ENCODE data around the gene KRTCAP2.

KRTCAP2 gene

DNA sequence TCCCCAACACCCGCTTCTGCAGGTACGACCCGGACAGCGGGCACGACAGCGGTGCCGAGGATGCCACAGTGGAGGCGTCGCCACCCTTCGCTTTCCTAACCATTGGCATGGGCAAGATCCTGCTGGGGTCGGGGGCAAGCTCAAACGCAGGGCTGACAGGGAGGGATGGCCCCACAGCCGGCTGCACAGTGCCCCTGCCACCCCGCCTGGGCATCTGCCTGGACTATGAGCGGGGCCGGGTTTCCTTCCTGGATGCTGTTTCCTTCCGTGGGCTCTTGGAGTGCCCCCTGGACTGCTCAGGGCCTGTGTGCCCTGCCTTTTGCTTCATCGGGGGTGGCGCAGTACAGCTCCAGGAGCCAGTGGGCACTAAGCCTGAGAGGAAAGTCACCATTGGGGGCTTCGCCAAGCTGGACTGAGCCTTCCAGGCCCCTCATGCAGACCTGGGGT is 10.7 kb upstream of the KRTCAP2 start:
- no peak for DNase-seq (ENCODE audit: low read depth)

DNA sequence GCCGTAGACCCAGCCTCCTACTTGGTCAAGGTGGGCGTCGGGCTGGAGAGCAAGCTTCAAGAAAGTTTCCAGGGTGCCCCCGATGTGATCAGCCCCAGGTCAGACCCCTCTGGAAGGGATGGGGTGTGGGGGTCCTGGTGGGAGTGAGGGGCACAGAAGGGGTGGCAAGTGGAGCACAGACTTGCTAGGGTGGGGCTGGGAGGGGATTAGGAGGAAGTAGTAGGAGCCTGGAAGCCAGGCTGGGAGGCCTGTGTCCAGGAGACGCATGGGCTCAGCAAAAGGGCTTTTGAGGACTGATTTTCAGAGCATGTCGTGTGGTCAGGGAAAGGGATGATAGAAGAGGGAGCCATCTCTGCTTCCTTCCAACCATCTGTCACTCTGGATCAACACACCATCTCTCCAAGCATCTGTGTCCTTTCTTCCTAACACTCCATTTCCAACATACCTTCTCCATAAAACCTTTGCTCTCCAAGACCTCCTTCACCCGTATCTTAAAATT is 9.0 kb upstream of the KRTCAP2 start:
- no peak for DNase-seq (ENCODE audit: low read depth)

DNA sequence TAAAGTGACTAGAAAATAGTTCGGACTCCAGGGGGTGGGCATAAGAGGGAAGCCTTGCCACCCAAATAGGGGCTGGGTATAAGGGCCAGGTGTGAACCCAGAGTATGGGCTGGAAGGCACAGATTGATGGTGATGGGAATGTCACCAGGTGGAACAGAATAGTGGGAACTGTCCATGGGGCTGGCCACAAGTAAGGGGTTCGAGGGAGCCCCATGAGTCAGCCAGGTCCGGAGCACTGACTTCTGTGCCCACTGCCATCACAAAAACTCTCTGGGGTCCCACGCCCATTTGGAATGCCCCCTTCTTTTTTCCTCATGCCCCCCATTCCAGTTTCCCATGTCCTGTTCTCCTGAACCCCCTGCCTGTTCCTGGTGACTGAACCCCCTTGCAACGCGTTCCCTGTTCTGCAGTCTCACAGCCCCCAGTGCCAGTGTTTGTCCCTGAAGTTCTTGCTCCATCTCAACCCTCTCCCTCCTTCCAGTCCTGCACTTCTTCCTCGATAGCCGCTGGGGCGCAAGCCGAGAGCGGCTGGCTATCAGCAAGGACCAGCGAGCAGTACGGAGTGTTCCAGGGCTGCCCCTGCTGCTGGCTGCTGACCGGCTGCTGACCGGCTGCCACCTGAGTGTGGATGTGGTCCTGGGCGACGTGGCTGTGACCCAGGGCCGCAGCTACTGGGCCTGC is 8.4 kb upstream of the KRTCAP2 start:
- no peak for DNase-seq (ENCODE audit: low read depth)

DNA sequence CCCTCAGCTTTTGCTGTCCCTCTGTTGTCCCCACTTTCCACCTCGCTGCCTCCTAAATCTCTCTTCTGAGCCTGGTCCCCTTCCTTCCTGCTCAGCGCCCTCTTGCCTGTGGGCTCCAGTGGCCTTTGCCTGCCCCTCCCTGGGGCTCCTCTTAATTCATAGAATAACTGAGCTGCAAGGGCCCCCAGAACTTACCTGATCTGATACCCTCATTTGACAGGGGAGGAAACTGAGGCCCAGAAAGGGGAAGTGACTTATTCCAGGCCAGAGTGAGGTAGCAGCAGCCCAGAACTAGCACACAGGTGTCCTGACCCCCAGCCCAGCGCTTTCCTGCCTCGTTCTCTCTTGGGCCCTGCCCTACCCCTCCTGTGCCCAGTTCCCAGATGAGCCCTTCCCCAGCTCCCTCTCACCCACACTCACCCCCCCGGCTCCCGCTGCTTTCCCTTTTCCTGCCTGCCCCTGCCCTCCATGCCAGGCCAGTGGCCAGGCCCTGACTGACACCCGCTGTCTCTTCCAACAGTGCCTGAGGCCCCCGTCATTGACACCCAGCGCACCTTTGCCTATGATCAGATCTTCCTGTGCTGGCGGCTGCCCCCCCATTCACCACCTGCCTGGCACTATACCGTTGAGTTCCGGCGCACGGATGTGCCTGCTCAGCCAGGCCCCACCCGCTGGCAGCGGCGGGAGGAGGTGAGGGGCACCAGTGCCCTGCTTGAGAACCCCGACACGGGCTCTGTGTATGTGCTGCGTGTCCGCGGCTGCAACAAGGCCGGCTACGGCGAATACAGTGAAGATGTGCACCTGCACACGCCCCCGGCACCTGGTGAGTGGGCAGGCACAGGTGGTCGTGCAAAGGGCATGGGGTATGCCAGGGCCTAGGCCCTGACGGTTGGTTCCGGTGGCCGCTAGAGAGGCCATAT is 6.3 kb upstream of the KRTCAP2 start:
- no peak for DNase-seq (ENCODE audit: low read depth)

DNA sequence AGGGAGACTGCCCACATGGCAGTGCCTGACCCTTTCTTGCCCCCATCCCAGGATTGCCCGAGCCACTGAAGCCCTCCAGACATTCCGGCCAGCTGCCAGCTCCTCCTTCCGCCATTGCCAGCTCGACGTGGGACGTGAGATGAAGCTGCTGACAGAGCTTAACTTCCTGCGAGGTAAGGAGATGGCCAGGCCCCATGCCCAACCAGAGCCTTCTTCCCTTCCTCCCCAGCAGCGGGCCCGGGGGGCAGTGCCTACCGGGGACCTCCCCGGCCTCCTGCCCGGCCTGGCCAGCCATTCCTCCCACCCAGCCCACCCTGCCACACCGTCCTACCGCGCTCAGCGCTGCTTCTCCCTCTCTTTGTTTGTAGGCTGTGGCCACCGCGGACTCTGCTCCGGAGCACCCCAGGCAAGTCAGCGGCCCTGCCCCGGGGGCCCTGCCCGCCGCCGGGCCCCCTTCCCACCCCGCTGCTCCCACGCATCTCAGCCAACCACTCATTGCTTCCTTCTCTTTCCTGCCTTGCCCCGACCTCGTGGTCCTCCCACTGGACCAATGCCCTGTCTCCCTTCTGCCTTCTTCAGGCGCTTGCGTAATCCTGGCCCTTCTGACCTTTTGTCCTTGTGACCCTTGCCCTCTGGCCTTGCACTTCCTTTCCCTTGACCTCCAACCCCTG is 5.5 kb upstream of the KRTCAP2 start:
- DNase-seq (ENCODE audit: low read depth), result no peak

DNA sequence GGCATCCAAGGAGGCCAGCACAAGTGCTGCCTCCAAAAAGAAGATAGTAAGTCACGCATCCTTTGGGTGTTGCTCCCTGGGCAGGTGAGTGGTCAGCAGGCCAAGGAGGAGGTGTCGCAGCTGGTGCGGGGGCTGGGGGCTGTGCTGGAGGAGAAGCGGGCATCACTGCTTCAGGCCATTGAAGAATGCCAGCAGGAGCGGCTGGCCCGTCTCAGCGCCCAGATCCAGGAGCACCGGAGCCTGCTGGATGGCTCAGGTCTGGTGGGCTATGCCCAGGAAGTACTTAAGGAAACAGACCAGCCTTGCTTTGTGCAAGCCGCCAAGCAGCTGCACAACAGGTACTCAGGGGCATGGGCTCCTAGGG is 4.8 kb upstream of the KRTCAP2 start:
- no peak for DNase-seq (ENCODE audit: low read depth)

DNA sequence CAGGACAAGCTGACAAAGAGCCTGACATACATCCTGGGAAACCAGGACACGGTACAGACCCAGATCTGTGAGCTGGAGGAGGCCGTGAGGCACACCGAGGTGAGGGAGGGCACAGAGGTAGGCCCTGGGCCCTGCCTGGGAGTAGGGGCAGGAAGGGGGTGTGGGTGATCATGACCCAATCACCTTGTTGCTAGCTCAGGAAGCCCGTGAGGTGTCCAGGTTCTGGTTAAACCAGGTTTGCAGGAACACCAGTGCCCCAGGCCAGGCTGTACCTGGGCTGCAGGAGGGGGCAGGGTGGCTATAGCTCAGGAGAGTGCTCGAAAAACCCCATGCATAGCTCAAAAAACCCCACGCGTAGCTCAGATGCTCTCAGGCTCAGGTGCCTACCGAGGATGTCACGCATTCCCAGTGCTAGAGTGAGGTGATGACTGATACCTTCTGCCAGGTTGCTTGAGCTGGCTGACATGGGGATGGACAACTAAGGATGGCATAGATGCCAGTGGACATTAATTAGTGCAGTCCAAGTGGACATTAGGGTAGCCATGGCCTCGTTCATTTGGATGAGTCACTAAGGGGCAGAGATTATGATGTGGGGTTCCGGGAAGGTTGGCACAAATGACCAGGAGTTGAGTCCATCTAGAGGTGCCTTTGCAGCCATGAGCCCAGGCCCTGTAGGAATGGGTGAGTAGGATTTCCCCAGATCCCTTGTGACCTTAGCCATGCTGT is 4.3 kb upstream of the KRTCAP2 start:
- no peak for DNase-seq (ENCODE audit: low read depth)

DNA sequence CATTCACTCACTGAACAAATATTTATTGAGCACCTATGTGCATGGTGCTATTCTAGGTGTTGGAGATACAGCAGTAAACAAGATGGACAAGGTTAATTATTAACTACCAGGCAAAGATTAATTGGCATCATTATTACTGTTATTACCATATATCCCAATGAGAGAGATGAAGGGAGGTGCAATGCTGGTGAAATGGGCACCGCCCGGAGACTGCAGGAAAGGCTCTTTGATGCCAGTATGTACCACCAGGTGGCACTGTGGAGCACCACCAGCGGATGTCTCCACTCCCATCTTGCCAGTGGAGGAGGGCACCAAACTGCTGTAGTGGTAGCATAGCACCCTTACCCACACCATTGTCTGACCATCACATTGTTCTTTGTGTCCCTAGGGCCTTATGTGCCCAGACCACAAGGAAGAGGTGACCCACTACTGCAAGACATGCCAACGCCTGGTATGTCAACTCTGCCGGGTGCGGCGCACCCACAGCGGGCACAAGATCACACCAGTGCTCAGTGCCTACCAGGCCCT is 3.5 kb upstream of the KRTCAP2 start:
- DNase-seq (ENCODE audit: low read depth), result peak; percentile 80

DNA sequence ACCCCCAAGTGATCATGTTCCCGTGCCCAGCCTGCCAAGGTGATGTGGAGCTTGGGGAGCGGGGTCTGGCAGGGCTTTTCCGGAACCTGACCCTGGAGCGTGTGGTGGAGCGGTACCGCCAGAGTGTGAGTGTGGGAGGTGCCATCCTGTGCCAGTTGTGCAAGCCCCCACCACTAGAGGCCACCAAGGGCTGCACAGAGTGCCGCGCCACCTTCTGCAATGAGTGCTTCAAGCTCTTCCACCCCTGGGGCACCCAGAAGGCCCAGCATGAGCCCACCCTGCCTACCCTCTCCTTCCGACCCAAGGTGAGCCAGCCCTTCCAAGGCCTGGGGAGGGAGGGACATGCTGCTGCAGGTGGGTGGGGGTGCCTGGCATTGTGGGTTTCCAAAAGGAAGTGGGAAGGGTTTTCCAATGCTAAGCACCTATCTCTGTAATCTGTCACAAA is 2.8 kb upstream of the KRTCAP2 start:
- DNase-seq (ENCODE audit: low read depth), result no peak

DNA sequence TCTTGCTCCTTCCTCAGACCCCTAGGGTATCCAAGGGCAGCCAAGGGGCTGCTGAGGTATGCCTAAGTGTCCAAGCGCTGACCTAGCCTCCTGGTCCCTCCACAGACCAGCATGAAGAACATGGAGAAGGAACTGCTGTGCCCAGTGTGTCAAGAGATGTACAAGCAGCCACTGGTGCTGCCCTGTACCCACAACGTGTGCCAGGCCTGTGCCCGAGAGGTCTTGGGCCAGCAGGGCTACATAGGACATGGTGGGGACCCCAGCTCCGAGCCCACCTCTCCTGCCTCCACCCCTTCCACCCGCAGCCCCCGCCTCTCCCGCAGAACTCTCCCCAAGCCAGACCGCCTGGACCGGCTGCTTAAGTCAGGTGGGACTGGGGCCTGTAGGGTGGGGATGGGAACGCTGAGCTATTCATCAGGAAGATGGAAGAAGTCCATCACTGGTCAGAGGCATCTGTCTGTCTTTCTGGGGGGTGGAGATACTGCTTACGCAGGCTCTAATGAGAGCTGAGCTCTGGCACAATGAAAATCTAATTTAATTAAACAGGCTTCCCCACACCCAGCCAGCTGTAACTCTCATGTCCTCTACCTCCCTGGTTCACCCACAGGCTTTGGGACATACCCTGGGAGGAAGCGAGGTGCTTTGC is 2.3 kb upstream of the KRTCAP2 start:
- DNase-seq (ENCODE audit: low read depth), result no peak

DNA sequence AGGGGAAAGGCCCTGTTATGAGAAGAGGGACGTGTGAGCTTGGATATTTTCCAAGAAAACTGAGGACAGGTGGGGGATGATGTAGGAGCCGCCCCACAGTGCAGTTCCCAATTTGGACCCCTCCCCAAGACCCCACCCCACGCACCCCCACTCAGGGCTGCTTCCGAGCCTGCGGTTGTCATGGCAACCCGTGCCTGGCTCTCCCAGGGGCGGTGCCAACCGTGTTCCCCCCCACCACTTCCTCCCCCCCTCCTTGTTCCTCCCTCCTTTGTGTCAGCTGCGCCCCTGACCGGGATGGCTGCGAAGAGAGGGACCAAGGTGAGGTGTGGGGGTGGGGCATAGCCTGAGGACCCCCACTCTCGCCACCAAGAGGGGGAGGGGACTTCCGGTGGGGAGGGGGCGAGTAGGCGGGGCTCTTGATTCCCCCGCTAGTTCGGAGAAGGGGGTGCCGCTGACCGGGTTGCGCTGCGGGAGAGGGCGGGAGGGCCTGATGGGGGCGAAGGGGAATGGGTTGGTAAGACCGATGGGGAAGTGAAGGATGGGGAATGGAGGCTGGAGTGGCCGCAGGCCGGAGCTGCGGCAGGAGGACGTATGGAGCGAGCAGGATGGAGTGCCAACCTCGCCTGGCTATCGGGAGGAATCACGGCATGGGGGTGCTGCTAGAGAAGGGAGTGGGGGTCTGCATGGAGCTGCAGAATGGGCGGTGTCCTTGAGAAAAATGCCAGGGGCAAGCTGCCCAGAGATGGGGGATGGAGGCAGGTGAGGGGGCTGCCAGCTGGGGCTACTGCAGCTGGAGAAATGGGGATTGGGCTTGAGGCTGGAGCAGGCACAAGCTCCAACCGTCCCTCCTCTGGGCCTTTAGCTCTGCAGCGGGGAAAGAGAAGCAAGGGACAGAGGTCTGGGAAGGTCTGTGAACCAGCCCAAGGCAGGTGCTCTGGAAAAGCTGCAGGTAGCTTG is 1.5 kb upstream of the KRTCAP2 start:
- peak; percentile 46 for DNase-seq (ENCODE audit: low read depth)

DNA sequence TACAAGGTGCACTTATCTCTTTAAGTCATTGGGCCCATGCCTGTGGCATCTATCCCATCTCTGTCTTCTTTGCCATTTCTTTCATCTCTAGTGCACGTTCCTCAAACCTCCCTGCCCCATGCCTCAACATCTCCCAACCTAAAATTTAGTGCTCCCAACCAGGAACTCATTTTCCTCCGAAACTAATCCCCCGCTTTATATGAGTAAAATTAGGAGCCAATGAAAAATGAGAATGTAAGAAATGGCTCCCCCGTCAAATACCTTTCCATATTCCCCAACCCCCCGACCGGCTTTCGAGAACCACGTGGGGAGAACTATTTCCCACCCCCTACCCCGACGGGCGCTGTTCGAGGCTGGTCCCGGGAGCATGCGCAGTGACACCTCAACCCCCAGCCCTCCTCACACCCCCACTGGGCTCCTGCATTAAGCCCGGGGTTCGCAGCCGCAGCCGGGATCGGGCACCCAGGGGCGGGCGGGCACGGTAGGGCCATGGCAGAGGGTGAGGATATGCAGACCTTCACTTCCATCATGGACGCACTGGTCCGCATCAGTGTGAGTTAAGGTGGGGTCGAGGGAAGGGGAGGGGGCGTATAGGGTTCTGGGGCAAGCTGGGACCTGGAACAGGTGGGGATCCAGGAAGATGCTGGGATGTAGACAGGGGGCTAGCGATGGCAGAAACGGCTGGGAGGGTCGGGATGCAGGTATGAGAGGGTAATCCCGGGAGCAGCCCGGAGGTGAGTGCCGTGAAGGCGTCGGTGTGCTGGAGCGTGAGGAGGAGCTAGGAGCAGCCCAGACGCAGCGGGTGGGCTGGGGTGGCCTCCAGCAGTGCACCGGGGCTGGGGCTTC is 597 bp upstream of the KRTCAP2 start, which contains the start of gene TRIM46:
TRIM46 (plus strand) TSS at position 372 of the 846 bp plus-strand sequence; CDS start at position 490, 118 bp downstream.
- DNase-seq (ENCODE audit: low read depth), result peak; percentile 63

DNA sequence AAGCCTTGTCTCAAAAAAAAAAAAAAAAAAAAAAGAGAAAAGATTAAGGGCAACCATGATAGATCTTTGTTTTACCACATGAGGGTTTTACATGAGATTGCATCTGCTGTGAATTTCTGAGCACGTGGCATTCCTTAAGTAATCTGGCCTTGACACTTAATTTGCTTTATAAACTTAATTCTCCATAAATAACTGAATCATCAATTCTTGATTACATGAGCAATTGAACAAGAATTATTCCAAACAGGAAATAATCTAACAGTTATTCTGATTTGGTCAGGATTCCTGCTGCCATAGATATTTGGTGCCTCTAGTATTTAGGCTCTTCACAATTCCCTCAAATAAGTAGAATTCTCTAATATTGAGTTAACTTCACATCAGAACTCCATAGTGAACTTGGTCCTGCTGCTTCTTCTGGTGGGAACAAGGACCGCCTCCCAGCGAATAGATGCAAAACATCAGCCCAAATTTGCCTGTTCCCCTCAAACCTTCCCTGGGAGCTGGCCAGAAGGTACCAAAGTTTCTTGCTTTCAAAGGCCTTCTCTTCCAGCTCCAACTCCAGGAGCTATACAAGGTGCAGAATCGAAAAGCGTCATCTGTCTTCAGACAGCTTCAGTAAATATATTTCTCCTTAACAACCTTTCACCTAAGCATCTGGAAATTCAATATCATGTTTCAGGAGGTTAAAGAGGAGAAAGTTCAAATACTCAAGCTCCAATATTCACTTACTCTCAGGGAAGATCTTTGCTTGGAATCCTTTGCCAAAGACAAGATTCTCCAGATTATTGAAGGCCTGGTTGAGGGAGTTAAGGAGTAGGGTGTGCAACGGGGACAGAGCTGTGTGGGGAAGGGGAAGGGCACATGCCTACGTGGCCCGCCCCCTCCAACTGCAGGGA is 1.0 kb downstream of the KRTCAP2 start:
- DNase-seq (ENCODE audit: low read depth), result no peak

DNA sequence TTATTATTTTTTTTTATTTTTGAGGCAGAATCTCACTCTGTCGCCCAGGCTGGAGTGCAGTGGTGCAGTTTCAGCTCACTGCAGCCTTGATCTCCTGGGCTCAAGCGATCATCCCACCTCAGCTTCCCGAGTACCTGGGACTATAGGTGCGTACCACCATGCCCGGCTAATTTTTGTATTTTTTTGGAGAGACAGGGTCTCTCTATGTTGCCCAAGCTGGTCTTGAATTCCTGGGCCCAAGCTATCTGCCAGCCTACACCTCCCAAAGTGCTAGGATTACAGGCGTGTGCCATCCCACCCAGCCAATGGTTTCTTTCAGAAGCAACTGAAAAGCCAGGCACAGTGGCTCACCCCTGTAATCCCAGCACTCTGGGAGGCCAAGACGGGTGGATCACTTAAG is 2.3 kb downstream of the KRTCAP2 start:
- DNase-seq (ENCODE audit: low read depth), result no peak

DNA sequence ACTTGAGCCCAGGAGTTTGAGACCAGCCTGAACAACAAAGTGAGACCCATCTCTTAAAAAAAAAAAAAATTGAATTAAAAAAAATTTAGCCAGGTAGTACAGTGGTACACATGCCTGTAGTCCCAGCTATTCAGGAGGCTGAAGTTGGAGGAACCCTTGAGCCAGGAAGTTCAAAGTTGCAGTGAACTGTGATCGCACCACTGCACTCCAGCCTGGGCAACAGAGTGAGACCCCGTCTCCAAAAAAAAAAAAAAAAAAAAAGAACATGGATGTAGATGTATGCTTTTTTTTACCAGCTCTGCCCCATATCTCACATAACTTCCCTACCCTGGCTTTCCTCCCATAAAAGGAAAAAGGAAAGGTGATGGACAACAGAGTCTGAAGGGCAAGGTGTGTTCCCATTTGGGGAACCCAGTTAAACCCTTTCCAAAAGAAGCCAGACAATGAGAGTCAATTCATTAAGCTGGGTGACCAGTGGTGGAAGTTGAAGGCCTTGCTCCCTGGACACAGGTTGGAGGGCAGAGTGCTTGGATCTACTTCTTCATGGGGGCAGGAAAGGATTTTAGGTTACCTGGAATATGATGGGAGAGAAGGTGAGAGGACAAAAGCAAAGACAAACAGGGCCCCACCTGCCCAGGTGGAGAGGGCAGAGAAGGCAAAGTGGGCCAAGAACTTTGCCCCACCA is 2.9 kb downstream of the KRTCAP2 start:
- DNase-seq (ENCODE audit: low read depth), result no peak

DNA sequence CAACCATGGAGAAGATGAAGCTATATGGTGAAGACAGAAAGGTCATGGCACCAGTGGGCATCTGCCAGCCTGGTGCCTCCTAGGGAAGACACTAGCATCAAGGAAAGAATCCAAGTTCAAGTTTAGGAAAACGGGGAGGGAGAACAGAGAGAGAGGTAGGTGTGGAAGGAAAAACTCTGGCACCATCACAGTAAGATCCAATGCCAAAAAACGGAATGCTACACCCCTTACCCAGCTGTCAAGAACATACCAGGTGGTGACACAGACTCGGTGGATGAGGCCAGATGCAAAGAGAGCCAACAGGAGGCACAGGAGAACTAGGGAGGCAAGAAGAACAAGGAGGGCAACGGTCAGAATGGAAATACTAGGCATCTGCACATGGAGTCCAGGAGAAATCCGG is 3.6 kb downstream of the KRTCAP2 start:
- DNase-seq (ENCODE audit: low read depth), result no peak
